Measurements from ENCODE around the gene ARID5B. TPM values are rescaled to one million over a fixed set of nuclear protein-coding genes. Genes with fewer than 3 reads are reported as not detected.

ARID5B gene
- total and polyA plus RNA-seq, 2 donors (not counting 1 experiment from before 2014, with no cell fraction given): 22.4 to 237 TPM

DNA sequence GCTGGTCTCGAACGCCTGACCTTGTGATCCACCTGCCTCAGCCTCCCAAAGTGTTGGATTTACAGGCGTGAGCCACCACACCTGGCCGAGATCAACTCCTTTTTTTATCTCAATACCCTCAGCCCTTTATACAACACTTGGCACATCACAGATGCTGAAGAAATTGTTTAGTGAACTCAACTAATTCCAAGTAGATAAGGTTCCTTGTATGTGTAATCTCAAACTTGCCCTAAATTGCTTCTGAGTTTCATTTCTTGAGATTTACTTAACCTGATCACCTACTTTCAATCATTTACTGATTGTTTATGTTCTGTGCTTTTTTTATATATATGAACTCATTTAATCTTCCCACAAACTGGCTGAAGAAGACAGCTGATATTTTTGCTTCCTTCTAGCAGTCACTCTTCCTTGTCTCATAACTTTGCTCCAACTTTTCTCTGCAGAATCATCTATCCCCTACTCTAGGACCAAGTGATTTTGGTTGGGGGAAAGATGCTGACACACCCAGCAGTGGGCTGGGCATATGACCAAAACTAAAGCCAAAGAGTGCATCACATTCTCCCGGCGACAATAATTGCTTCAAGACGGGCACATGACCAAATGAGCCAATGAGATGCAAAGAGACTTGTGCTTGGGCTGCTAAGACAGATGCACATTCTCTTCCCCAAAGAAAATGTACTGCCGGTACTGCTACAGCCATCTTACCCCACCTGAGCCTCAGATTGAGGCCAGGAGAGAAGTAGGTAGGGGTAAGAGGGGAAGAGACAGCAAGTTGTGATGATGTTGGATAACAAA, 40.3 kb upstream of the ARID5B start:
- TF ChIP-seq, protein P1, sequence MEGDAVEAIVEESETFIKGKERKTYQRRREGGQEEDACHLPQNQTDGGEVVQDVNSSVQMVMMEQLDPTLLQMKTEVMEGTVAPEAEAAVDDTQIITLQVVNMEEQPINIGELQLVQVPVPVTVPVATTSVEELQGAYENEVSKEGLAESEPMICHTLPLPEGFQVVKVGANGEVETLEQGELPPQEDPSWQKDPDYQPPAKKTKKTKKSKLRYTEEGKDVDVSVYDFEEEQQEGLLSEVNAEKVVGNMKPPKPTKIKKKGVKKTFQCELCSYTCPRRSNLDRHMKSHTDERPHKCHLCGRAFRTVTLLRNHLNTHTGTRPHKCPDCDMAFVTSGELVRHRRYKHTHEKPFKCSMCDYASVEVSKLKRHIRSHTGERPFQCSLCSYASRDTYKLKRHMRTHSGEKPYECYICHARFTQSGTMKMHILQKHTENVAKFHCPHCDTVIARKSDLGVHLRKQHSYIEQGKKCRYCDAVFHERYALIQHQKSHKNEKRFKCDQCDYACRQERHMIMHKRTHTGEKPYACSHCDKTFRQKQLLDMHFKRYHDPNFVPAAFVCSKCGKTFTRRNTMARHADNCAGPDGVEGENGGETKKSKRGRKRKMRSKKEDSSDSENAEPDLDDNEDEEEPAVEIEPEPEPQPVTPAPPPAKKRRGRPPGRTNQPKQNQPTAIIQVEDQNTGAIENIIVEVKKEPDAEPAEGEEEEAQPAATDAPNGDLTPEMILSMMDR (IDR thresholded peaks at IDR 0.05): no peak
- no peak for TF ChIP-seq EZH2 (IDR thresholded peaks at IDR 0.05; ENCODE audit: borderline replicate concordance, insufficient read depth, low read depth, low read length, poor library complexity, severe bottlenecking)
- Histone ChIP-seq H3K79me2 (ENCODE audit: control insufficient read depth, insufficient read depth, low read length) (no peaks in the 10 kb centered on the region), H3K27me3 (replicated peaks in 1 of 4; ENCODE audit: control extremely low read depth in 1 of 4, control insufficient read depth in 3 of 4, insufficient read depth in 4 of 4, low read length in 3 of 4) (no peaks in the 10 kb centered on the region), H3K9me3 (ENCODE audit: control extremely low read depth in 1 of 3, control insufficient read depth in 2 of 3, insufficient read depth in 1 of 3, low read length in 2 of 3) (no peaks in the 10 kb centered on the region), H3K9ac (ENCODE audit: low read length) (no peak overlapping the region), H3K4me2 (replicated peaks; ENCODE audit: low read depth, low read length, poor library complexity, severe bottlenecking) (no peak overlapping the region), H3K4me1 (ENCODE audit: control insufficient read depth in 2 of 2, insufficient read depth in 2 of 2, low read length in 2 of 2) (no peaks in the 10 kb centered on the region), H4K20me1 (ENCODE audit: control insufficient read depth, insufficient read depth, low read length, poor library complexity, severe bottlenecking) (no peaks in the 10 kb centered on the region), H3K27ac (ENCODE audit: low read length in 2 of 2) (no peak overlapping the region), H2AFZ (ENCODE audit: insufficient read depth, low read depth, low read length, poor library complexity, severe bottlenecking) (no peak overlapping the region), H3K36me3 (replicated peaks in 1 of 2; ENCODE audit: control extremely low read depth in 1 of 2, control insufficient read depth in 1 of 2, extremely low read depth in 1 of 2, insufficient read depth in 2 of 2, low read length in 1 of 2) (no peaks in the 10 kb centered on the region), H3K4me3 (ENCODE audit: control extremely low read depth in 1 of 5, extremely low read depth in 1 of 5, insufficient read depth in 1 of 5, low read depth in 2 of 5, low read length in 4 of 5) (no peak overlapping the region)
- ATAC-seq (ENCODE audit: low read depth) (no peak), DNase-seq (no peak)
- Mint-ChIP-seq H3K27me3 (no peaks in the 10 kb centered on the region), H3K27ac (no peak overlapping the region), H3K9me3 (ENCODE audit: insufficient read depth) (no peaks in the 10 kb centered on the region), H3K4me1 (no peaks in the 10 kb centered on the region), H3K4me3 (no peak overlapping the region)
- intact Hi-C loops (cut with micrococcal nuclease): no loop called here
- CTCF ChIA-PET: interaction anchor here (0.7 to 1.2 kb wide), 3 partner anchors 383 to 727 kb away, joined by 3 to 4 read pairs (median 3); no protein-coding TSS in a partner anchor
- WGBS (ENCODE audit: insufficient coverage): 94% methylated on average over 3 of the region's 8 CpGs
- POLR2A ChIA-PET: interaction anchor here (0.7 kb wide), 1 partner anchor 22 kb away, joined by 5 read pairs; no protein-coding TSS in a partner anchor

DNA sequence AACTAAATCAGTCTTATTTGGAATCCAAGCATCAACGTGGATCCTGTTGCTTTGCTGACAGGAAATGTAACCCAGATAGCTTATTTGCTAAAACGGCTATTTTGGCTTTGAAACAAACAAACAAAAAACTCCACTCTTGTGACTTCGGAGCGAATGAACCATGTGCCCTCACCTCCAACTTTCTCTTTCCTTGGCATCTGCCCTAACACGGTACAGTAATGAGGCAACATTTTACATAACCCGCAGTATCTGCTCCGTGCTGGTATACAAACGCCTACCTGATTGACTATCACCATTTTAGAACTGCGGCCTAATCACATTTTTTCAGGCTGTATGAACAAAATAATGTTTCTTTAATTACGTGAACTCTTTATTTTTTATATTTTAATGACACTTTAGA, 37.5 kb upstream of the ARID5B start:
- H3K4me1 ChIP-seq (ENCODE audit: control insufficient read depth in 2 of 2, insufficient read depth in 2 of 2, low read length in 2 of 2): peaks cover 3 to 4% of the 10 kb centered on the region in 2 donors
- Mint-ChIP-seq H3K9me3 (ENCODE audit: insufficient read depth) (no peaks in the 10 kb centered on the region), H3K4me1 (peaks cover 8% of the 10 kb centered on the region)

More for the DNA sequence above, 37.5 kb upstream of the ARID5B start:
- CTCF ChIA-PET: no interaction called here
- Histone ChIP-seq H3K9ac (ENCODE audit: low read length) (no peak overlapping the region), H2AFZ (ENCODE audit: insufficient read depth, low read depth, low read length, poor library complexity, severe bottlenecking) (no peak overlapping the region), H3K27me3 (replicated peaks in 1 of 4; ENCODE audit: control extremely low read depth in 1 of 4, control insufficient read depth in 3 of 4, insufficient read depth in 4 of 4, low read length in 3 of 4) (no peaks in the 10 kb centered on the region), H3K4me2 (replicated peaks; ENCODE audit: low read depth, low read length, poor library complexity, severe bottlenecking) (no peak overlapping the region), H3K36me3 (replicated peaks in 1 of 2; ENCODE audit: control extremely low read depth in 1 of 2, control insufficient read depth in 1 of 2, extremely low read depth in 1 of 2, insufficient read depth in 2 of 2, low read length in 1 of 2) (no peaks in the 10 kb centered on the region), H3K79me2 (ENCODE audit: control insufficient read depth, insufficient read depth, low read length) (no peaks in the 10 kb centered on the region), H3K27ac (ENCODE audit: low read length in 2 of 2) (no peak overlapping the region), H4K20me1 (ENCODE audit: control insufficient read depth, insufficient read depth, low read length, poor library complexity, severe bottlenecking) (no peaks in the 10 kb centered on the region), H3K4me3 (ENCODE audit: control extremely low read depth in 1 of 5, extremely low read depth in 1 of 5, insufficient read depth in 1 of 5, low read depth in 2 of 5, low read length in 4 of 5) (no peak overlapping the region), H3K9me3 (ENCODE audit: control extremely low read depth in 1 of 3, control insufficient read depth in 2 of 3, insufficient read depth in 1 of 3, low read length in 2 of 3) (no peaks in the 10 kb centered on the region)
- Mint-ChIP-seq H3K27ac (no peak overlapping the region), H3K4me3 (no peak overlapping the region), H3K27me3 (no peaks in the 10 kb centered on the region)
- POLR2A ChIA-PET: no interaction called here
- TF ChIP-seq EZH2 (IDR thresholded peaks at IDR 0.05; ENCODE audit: borderline replicate concordance, insufficient read depth, low read depth, low read length, poor library complexity, severe bottlenecking): no peak
- TF ChIP-seq, protein P1 (IDR thresholded peaks at IDR 0.05): no peak
- ATAC-seq (ENCODE audit: low read depth): no peak
- intact Hi-C loops (cut with micrococcal nuclease): no loop called here
- 98% methylated on average over 7 of the region's 10 CpGs for WGBS (ENCODE audit: insufficient coverage)
- DNase-seq: no peak

Data from B cell (primary cell).